Naive thymus-derived CD8-positive, alpha-beta T cell (primary cell): ENCODE measurements around the gene VWCE. TPM values are rescaled to one million over a fixed set of nuclear protein-coding genes. Genes with fewer than 3 reads are reported as not detected.

Source experiments
- ATAC-seq, 2 donors: fragments of 150-1000 bp; cut with Tn5 transposase in 1 of 2; sonication (Bioruptor Pico), chemical (Tn5 transposase) in 1 of 2; 1 replicate in 1 of 2; 2 replicates in 1 of 2; pipeline ENCODE4 v1.10.0; 2021; ENCODE audit warnings: mild to moderate bottlenecking in 2 of 2, moderate library complexity in 2 of 2
- POLR2A ChIA-PET: fragments of 350-600 bp; sonication (Branson Sonifier 250); formaldehyde crosslinking; loops from one replicate; lab custom pipeline; 2021; ENCODE audit warnings: antibody characterized with exemption; lab: Charles Lee
- DNase-seq, 10 donors: peaks; one replicate each; pipeline versions ENCODE4 v3.0.0 to v3.0.0-alpha.2; 2020 to 2022
- H3K27ac Mint-ChIP-seq, 10 donors: one replicate each; pipeline ENCODE4 v1.8.0; 2020 to 2022; ENCODE audit warnings: mild to moderate bottlenecking in 10 of 10, mixed read lengths in 10 of 10, moderate library complexity in 4 of 10, inconsistent platforms in 1 of 10
- H3K27me3 Mint-ChIP-seq, 5 donors: one replicate each; pipeline ENCODE4 v1.8.0; 2021 to 2022; ENCODE audit warnings: mixed read lengths in 5 of 5
- H3K36me3 Mint-ChIP-seq, 3 donors: one replicate each; pipeline ENCODE4 v1.8.0; 2020 to 2022; ENCODE audit warnings: mixed read lengths in 3 of 3, mild to moderate bottlenecking in 2 of 3, inconsistent platforms in 1 of 3
- H3K4me1 Mint-ChIP-seq, 4 donors: one replicate each; pipeline ENCODE4 v1.8.0; 2021 to 2022; ENCODE audit warnings: mixed read lengths in 4 of 4
- H3K4me3 Mint-ChIP-seq, 10 donors: one replicate each; pipeline ENCODE4 v1.8.0; 2020 to 2022; ENCODE audit warnings: mild to moderate bottlenecking in 10 of 10, mixed read lengths in 10 of 10, moderate library complexity in 6 of 10, inconsistent platforms in 1 of 10
- H3K9me3 Mint-ChIP-seq, 9 donors: one replicate each; pipeline ENCODE4 v1.8.0; 2020 to 2022; ENCODE audit warnings: mixed read lengths in 9 of 9, mild to moderate bottlenecking in 3 of 9, inconsistent platforms in 1 of 9, moderate library complexity in 1 of 9
- polyA plus RNA-seq, 3 donors: library from polyadenylated mRNA; unstranded; fragments of 300-500 nt; fragmentation: Illumina TruSeq; gene quantifications; one replicate each; pipeline ENCODE4 v1.2.3, GENCODE V29; 2021
- total RNA-seq, 8 experiments: library from RNA in 2 of 8; stranded (reverse) in 2 of 8; gene quantifications; one replicate each; pipeline ENCODE4 v1.2.3 and lab custom pipeline; 2021 to 2026

Gene VWCE
- total and polyA plus RNA-seq, 5 experiments from 2014 or later, result 0.94 to 0.99 TPM; not detected in 3

- Mint-ChIP-seq H3K27me3 (peaks cover 1 to 29% (median 12%) of the 10 kb centered on the region in 5 donors), H3K4me1 (peaks cover 19 to 36% (median 33%) of the 10 kb centered on the region in 4 donors), H3K36me3 (peaks cover 0 to 14% (median 0%) of the 10 kb centered on the region in 3 donors), H3K9me3 (no peaks in the 10 kb centered on the region), H3K4me3 (peak overlapping the region; percentile 73 to 89 (median 83)), H3K27ac (peak overlapping the region in 4 of 10 donors; percentile 57 to 72 (median 59))
- POLR2A ChIA-PET, result interaction anchor here (0.6 to 1.9 kb wide), 4 partner anchors 40 to 247 kb away, joined by 3 to 5 read pairs (median 4); no protein-coding TSS in a partner anchor
- peak in 8 of 10 donors; percentile 12 to 71 (median 26) for DNase-seq
- ATAC-seq, result peak; percentile 36 to 48
Observed at GRCh38 chr11:61293867-61294716, 1.0 kb downstream of the VWCE start.

GRCh38 chr11:61292356-61292755 is 2.8 kb downstream of the VWCE start:
- POLR2A ChIA-PET, result no interaction called here
- peaks cover 1 to 29% (median 12%) of the 10 kb centered on the region in 5 donors for H3K27me3 Mint-ChIP-seq

GRCh38 chr11:61290905-61291690 is 4.0 kb downstream of the VWCE start:
- H3K9me3 Mint-ChIP-seq, result no peaks in the 10 kb centered on the region
- H3K36me3 Mint-ChIP-seq, result no peaks in the 10 kb centered on the region
- H3K4me3 Mint-ChIP-seq, result no peak overlapping the region
- no peak overlapping the region for H3K27ac Mint-ChIP-seq
- POLR2A ChIA-PET, result no interaction called here
- H3K4me1 Mint-ChIP-seq, result peaks cover 3 to 16% (median 11%) of the 10 kb centered on the region in 4 donors
- ATAC-seq, result no peak
- H3K27me3 Mint-ChIP-seq, result peaks cover 1 to 29% (median 12%) of the 10 kb centered on the region in 5 donors
- DNase-seq, result no peak

More at GRCh38 chr11:61292356-61292755, 2.8 kb downstream of the VWCE start:
- Mint-ChIP-seq H3K36me3 (peaks cover 0 to 2% (median 0%) of the 10 kb centered on the region in 3 donors), H3K4me1 (peaks cover 6 to 20% (median 16%) of the 10 kb centered on the region in 4 donors), H3K4me3 (peak overlapping the region in 8 of 10 donors; percentile 1 to 62 (median 50)), H3K9me3 (no peaks in the 10 kb centered on the region), H3K27ac (peak overlapping the region in 1 of 10 donors; percentile 28)
- DNase-seq, result no peak
- ATAC-seq, result no peak

- no peaks in the 10 kb centered on the region for H3K36me3 Mint-ChIP-seq
- H3K4me1 Mint-ChIP-seq, result peaks cover 0 to 2% (median 0%) of the 10 kb centered on the region in 4 donors
- ATAC-seq, result no peak
- H3K9me3 Mint-ChIP-seq, result peaks cover 0 to 9% (median 0%) of the 10 kb centered on the region in 9 donors
- no peak for DNase-seq
- H3K4me3 Mint-ChIP-seq, result no peak overlapping the region
- peak overlapping the region in 2 of 10 donors; percentile 42 to 65 for H3K27ac Mint-ChIP-seq
- POLR2A ChIA-PET, result no interaction called here
- peaks cover 0 to 18% (median 4%) of the 10 kb centered on the region in 5 donors for H3K27me3 Mint-ChIP-seq
Observed at GRCh38 chr11:61287338-61287977, 7.7 kb downstream of the VWCE start.

GRCh38 chr11:61283613-61284012 is 11.5 kb downstream of the VWCE start:
- H3K27ac Mint-ChIP-seq, result no peak overlapping the region
- ATAC-seq (no peak), DNase-seq (no peak)
- POLR2A ChIA-PET, result no interaction called here
- H3K9me3 Mint-ChIP-seq, result peaks cover 0 to 9% (median 0%) of the 10 kb centered on the region in 9 donors
- H3K4me3 Mint-ChIP-seq, result no peak overlapping the region
- no peaks in the 10 kb centered on the region for H3K36me3 Mint-ChIP-seq
- H3K27me3 Mint-ChIP-seq, result no peaks in the 10 kb centered on the region
- peaks cover 0 to 1% (median 0%) of the 10 kb centered on the region in 4 donors for H3K4me1 Mint-ChIP-seq

GRCh38 chr11:61281581-61282250 is 13.4 kb downstream of the VWCE start:
- Mint-ChIP-seq H3K27ac (no peak overlapping the region), H3K27me3 (peaks cover 0 to 2% (median 0%) of the 10 kb centered on the region in 5 donors), H3K4me1 (peaks cover 0 to 5% (median 0%) of the 10 kb centered on the region in 4 donors), H3K9me3 (peaks cover 0 to 9% (median 0%) of the 10 kb centered on the region in 9 donors), H3K36me3 (no peaks in the 10 kb centered on the region), H3K4me3 (no peak overlapping the region)
- DNase-seq (peak in 2 of 10 donors; percentile 13 to 16), ATAC-seq (no peak)
- POLR2A ChIA-PET, result no interaction called here

GRCh38 chr11:61280883-61281580 is 14.1 kb downstream of the VWCE start:
- no peak overlapping the region for H3K4me3 Mint-ChIP-seq
- H3K36me3 Mint-ChIP-seq, result no peaks in the 10 kb centered on the region
- DNase-seq, result no peak
- H3K4me1 Mint-ChIP-seq, result peaks cover 0 to 5% (median 0%) of the 10 kb centered on the region in 4 donors
- peaks cover 0 to 2% (median 0%) of the 10 kb centered on the region in 5 donors for H3K27me3 Mint-ChIP-seq
- H3K9me3 Mint-ChIP-seq, result peaks cover 0 to 9% (median 0%) of the 10 kb centered on the region in 9 donors
- H3K27ac Mint-ChIP-seq, result peak overlapping the region in 2 of 10 donors; percentile 35 to 70
- POLR2A ChIA-PET, result no interaction called here
- no peak for ATAC-seq

- ATAC-seq (no peak), DNase-seq (no peak)
- Mint-ChIP-seq H3K36me3 (no peaks in the 10 kb centered on the region), H3K9me3 (peaks cover 0 to 9% (median 0%) of the 10 kb centered on the region in 9 donors), H3K4me3 (no peak overlapping the region), H3K27me3 (peaks cover 0 to 2% (median 0%) of the 10 kb centered on the region in 5 donors), H3K4me1 (peaks cover 0 to 5% (median 0%) of the 10 kb centered on the region in 4 donors), H3K27ac (peak overlapping the region in 1 of 10 donors; percentile 21)
- POLR2A ChIA-PET, result no interaction called here
Observed at GRCh38 chr11:61279934-61280659, 15.0 kb downstream of the VWCE start.

GRCh38 chr11:61278001-61278470 is 17.1 kb downstream of the VWCE start:
- Mint-ChIP-seq H3K4me1 (peaks cover 0 to 5% (median 0%) of the 10 kb centered on the region in 4 donors), H3K9me3 (no peaks in the 10 kb centered on the region), H3K4me3 (no peak overlapping the region), H3K36me3 (no peaks in the 10 kb centered on the region), H3K27me3 (peaks cover 0 to 2% (median 0%) of the 10 kb centered on the region in 5 donors), H3K27ac (no peak overlapping the region)
- POLR2A ChIA-PET, result no interaction called here
- no peak for ATAC-seq
- no peak for DNase-seq

- peaks cover 0 to 5% (median 0%) of the 10 kb centered on the region in 4 donors for H3K4me1 Mint-ChIP-seq
- ATAC-seq, result no peak
- no peak overlapping the region for H3K27ac Mint-ChIP-seq
- H3K36me3 Mint-ChIP-seq, result no peaks in the 10 kb centered on the region
- H3K4me3 Mint-ChIP-seq, result no peak overlapping the region
- no peaks in the 10 kb centered on the region for H3K9me3 Mint-ChIP-seq
- peaks cover 0 to 2% (median 0%) of the 10 kb centered on the region in 5 donors for H3K27me3 Mint-ChIP-seq
- DNase-seq, result no peak
- POLR2A ChIA-PET, result no interaction called here
Observed at GRCh38 chr11:61277186-61278000, 17.7 kb downstream of the VWCE start.
